Endometrium (tissue), 2 donors: Measurements from ENCODE around the gene CLN5.
"Not testable (repeated sequence)": the region's sequence is repeated elsewhere in the genome, so short reads cannot be mapped to it uniquely, and the experiment has no call there.

Experiments
- FAIRE-seq: peaks from 2 replicates; lab custom pipeline; 2012; peaks lifted over from hg19 to GRCh38; lab: Jason Lieb, UNC
- donor health status: control.
- donor health status: control.

The CLN5 gene

DNA sequence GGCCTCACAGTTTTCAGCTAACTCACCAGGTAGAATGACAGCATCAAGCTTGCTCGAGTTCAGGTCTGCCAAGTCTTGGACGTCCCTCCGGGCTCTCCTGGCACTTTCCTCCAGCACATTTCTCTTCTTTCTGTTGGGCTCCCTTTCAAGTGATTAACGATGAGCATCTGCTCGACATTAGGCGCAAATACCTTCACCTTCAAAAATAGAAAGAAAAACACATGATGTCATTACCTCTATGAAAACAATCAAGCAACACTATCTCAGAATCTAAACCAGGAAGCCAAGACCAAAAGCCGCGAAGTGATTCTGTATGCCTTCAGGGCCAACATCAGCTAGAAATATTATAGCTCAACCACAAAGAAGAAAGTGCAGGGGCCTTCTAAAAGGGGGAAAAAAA lies 15.4 kb upstream of the CLN5 start:
- FAIRE-seq = no peak

DNA sequence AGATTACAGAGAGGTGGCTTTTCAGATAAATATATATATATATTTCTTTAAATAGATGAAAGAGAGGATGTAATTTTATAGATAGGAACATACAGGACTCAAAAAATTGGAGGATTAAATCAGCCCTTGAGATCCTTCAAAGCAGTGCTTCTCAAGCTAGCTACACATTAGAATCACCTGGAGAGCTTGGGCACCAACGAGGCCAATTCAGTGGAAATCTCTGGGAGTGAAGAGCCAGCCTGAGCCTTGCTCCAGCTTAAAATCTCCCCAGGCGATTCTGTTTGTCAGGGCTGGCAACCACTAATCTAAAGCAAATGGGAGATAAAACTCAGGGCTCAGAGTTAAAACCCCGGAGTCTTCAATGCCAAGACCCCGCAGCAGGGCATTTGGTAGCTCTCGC lies 15.0 kb upstream of the CLN5 start:
- no peak for FAIRE-seq

DNA sequence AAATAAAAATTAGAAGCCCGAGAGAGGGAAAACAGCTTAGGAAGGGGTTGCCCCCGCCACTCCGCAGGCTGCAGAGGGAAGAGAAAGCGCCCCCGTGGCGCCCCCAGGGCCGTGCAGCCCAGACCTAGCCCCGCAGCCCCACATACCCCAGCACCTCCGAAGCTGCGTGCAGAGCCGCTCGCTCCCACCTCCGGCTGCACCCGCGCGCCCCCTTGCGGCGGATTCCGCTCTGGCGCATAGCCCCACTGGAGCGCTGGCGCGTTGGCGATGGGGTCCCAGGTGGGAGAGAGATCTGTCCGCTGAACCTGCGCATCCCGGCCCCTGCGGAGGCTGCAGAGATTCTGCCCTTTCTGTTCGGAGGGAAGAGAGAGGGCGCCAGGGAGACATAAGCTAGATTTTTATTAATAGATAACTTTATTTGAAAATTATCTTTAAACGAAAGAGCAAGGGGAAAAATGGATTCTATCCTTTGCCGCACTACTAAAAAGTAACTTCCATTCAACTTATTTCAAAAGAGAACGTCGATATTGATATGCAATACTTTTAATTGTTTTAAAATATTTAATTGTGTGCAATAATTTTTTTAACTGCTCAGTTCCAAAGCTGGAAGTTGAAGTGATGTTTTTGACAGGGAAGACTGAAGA lies 11.7 kb upstream of the CLN5 start:
- FAIRE-seq = no peak

DNA sequence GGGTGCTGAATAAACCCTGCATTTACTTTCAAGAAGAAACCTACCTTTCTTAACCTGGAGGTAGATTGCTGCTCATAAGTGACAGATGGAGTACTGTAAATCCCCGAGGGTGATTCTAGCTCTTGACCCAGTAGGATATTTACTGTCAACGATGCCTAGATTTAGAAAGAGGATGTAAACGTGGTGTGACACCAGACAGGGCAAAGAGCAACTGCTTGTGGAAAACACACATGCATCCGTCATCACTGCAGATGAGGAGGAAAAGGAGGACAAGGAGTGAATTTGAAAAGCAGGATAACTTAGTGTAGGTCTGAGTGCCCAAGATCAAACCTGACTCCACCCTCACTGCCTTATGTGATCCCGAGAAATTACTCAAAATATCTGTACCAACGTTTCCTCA lies 9.8 kb upstream of the CLN5 start:
- FAIRE-seq = no peak

DNA sequence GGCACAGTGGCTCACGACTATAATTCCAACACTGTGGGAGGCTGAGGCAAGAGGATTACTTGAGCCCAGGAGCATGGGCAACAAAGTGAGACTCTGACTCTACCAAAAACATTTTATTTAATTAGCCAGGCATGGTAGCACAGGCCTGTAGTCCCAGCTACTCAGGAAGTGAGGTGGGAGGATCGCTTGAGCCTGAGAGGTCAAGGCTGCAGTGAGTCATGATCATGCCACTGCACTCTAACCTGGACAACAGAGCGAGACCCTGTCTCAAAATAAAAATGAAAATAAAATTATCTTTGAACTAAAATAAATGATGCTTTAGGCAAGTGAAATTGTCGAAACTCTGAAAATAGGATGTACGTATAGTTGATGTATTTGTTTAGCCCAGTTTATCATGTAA lies 8.2 kb upstream of the CLN5 start:
- FAIRE-seq = no peak

DNA sequence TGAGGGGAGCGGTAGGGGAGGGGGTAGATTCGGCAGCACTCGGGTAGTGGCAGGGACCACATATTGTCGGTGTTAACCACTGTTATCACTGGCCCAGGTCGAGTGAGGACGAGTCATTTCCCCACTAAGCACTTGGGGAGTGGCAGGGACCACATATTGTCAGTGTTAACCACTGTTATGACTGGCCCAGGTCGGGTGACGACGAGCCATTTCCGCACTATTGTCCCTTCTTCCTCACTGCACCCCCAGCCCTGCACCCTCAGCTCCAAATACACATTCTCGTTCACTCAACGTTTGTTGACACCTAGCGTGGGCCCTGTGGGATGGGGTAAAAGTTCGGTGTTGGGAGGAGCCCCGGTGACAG lies 467 bp upstream of the CLN5 start:
- FAIRE-seq = no peak

DNA sequence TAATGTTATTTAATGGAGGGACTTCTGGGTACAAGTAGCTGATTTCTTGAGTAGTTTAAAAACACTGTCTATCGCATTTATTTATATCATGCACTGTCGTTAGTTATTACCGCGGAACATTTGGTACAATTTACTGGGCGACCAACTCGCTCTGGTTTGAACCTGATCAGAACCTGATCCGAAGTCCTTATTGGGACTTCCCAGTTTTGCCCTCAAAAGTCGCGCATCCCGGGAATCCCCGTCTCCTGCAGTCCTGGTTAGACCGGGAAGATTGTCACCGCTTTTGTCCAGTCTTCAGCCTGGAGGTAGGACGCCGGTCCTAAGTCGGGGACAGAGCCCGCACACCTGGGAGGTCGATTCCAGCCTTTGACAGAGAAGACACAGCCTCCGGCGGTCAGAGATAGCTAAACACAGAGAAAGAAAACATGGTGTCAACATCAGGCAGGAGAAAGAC lies 694 bp downstream of the CLN5 start:
- no peak for FAIRE-seq

DNA sequence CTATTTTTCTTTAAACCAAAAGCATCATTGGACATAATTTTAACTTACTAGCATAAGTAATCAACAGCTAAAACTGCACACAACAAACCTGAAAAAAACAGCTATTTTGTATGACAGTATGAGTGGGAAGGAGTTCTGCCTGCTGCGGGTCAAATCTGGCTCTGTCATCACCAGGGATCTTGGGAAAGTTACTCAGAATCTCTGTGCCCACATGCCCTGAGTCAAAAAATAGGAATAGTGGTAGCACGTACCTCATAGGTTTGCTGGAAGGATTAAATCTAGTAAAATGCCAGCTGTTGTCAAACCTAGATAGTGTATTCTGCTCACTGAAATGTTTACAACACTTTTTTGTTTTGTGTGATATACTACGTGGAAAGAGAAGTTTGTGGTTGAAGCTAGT lies 1.1 kb downstream of the CLN5 start:
- FAIRE-seq = no peak

DNA sequence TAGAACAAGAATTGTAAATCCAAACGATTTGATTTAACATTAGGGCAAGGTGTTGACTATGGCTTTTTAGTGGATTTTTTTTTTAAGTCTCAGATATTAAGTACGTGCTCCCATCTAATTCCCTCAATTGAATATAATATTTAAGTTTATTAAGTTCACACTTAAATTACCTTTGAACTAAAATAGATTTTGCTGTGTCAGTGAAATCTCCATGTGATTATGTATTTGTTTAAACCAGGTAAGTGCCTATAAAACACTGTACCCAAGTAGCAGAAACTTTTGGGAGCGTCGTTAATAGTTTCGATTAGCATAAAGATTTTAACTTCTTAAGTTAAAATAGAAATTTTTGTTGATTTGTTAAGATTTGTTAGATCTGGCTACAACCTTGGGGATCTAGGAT lies 1.6 kb downstream of the CLN5 start:
- no peak for FAIRE-seq

DNA sequence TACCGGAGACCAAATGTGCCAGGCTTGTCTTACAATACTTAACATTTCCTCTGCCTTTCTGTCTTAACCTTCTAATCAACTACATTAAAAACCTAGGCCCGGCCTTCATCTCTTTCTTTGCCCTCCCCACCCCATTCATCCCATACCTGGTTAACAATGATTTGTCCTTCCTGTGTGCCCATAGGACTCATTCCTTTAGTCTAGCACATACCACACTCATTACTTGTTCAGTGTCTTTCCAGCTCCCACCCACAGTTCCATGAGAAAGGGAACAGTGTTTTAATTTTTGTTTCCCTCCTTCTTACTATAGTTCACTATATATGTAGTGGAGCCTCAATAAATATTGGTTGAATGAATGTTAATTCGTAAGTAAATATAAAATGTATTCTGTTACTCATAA lies 2.4 kb downstream of the CLN5 start:
- no peak for FAIRE-seq

DNA sequence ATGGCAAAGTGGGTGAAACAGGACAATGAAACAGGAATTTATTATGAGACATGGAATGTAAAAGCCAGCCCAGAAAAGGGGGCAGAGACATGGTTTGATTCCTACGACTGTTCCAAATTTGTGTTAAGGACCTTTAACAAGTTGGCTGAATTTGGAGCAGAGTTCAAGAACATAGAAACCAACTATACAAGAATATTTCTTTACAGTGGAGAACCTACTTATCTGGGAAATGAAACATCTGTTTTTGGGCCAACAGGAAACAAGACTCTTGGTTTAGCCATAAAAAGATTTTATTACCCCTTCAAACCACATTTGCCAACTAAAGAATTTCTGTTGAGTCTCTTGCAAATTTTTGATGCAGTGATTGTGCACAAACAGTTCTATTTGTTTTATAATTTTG lies 8.6 kb downstream of the CLN5 start:
- FAIRE-seq = no peak

DNA sequence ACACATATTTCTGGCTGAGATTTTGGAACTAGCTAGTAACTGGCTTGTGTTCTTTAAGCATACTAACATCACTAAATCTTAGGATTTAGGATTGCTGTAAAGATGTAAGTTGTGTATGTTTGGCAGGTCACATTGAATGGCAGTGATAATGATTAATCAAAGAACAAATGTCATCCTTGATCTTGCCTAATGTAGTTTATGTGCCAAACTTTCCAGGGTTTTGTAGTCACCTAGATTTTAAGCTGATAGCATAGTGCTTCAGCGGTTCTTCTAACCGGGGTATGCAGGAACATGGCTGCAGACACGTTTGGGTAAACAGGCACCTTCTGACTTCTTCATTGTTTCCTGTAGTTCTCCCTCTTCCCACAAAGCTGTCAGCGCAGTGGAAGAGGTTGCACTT lies 9.7 kb downstream of the CLN5 start:
- no peak for FAIRE-seq

DNA sequence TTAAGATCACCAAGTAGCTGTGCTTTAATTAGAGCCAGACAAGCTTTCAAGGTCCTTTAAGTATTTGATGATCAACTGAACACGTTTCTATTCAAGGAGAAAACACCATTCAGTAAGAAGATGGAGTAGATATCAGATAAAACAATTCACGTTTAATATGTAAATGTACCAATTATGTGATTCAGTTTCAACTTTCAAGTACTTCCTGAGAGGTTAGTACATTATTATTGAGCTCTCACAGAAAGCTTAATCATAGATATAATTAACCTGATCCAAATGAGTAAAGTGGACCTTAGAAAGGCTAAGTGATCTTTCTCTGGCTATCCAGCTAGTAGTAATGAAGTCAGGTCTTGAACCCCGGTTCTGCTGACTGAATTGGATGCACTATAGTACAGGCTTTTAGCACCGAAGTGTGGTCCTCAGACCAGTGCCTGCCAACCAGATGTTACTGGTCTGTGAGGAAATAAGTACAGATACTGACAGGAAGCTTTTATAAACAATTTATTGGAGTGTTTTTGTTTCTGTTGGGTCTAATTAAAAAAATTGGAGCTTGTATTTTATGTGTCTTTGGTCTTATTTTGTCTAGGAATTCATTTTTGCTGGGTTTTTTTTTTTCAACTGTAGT lies 10.2 kb downstream of the CLN5 start:
- no peak for FAIRE-seq

DNA sequence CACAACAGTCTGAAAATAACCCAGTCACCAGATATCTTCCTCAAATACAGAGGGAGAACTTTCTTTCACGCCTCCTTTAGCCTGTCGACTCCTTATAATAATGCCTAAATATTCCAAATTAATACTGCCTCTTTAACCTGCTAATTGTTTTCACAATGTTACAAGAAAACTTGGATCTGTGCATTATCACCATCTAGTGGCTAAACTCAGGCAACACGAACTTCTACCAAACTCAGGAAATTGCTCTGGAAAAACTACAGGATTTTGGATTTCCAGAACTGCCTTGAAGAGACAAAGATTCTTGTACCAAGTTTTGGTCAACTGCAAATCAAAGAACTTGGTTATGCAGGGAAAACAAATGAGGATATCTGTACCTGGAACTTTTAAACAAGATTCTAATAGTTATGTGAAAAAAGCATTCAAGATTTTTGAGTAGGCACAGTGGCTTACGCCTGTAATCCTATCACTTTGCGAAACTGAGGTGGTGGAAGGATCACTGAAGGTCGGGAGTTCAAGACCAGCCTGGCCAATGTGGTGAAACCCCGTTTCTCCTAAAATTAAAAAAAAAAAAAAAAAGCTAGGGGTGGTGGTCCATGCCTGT lies 10.8 kb downstream of the CLN5 start:
- FAIRE-seq = peak; percentile 77

DNA sequence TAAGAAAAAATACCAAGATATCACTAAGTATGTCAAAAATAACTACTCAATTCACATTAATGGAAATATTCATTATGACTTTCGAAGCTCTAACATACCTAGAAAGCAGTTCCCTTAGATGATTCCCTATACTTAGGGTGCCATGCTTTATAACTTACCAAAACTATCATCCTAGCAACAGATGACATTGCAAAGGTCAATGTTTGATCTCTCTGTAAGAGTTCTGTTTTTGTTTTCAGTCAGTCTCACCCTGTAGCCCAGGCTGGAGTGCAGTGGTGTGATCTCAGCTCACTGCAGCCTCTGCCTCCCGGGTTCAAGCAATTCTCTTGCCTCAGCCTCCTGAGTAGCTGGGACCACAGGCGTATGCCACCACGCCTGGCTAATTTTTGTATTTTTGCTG lies 16.5 kb downstream of the CLN5 start:
- not testable (repeated sequence) for FAIRE-seq

DNA sequence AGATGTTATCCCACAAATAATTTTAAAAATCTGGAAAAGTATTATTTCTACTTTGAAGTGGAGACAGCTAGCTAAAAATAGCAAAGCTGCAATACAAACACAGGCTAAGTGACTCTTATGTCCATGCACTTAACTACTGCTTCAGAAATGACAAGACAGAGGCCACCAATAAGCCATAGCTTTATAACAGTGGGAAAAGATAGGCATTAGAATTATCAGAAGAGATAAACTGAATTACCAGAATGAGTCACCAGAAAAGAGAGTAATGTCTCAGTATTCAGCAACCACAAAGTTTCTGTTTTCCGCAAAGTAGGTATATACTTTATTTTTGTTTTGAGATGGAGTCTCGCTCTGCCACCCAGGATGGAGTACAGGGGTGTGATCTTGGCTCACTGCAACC lies 17.1 kb downstream of the CLN5 start:
- FAIRE-seq = no peak

DNA sequence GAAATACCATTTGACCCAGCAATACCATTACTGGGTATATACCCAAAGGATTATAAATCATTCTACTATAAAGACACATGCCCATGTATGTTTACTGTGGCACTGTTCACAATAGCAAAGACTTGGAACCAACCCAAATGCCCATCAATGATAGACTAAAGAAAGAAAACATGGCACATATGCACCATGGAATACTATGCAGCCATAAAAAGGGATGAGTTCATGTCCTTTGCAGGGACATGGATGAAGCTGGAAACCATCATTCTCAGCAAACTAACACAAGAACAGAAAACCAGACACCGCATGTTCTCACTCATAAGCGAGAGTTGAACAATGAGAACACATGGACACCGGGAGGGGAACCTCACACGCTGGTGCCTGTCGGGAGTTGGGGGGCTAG lies 17.8 kb downstream of the CLN5 start:
- not testable (repeated sequence) for FAIRE-seq

DNA sequence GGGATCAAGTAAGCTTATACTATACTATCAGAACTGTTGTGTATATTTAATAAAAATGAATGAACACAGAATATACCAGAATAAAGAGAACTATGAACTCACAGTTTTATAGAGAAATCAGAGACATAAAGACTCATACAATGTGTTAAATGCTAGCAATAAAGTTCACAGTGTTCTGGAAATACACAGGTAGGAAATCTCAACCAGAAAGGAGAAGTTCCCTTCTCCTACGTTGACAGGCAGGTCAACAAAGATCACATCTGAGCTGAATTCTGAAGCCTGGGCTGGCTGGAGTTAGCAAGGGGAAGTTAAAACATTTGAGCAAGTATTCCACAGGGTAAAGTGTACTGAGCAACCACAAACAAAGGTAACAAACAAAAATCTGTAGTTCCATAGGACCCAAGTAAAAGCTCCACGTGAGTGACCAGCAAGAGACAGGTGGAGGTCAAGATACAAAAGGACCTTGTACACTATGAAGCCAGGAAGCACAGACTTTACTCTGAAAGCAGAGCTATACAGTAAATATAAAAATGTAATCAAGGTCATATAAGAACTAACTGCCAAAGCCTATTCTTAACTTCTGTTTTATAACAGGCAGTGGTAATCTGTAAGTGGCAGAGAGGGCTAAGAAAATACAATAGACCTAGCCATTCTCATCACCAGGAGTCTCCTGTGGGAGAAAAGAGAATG lies 22.1 kb downstream of the CLN5 start:
- no peak for FAIRE-seq

DNA sequence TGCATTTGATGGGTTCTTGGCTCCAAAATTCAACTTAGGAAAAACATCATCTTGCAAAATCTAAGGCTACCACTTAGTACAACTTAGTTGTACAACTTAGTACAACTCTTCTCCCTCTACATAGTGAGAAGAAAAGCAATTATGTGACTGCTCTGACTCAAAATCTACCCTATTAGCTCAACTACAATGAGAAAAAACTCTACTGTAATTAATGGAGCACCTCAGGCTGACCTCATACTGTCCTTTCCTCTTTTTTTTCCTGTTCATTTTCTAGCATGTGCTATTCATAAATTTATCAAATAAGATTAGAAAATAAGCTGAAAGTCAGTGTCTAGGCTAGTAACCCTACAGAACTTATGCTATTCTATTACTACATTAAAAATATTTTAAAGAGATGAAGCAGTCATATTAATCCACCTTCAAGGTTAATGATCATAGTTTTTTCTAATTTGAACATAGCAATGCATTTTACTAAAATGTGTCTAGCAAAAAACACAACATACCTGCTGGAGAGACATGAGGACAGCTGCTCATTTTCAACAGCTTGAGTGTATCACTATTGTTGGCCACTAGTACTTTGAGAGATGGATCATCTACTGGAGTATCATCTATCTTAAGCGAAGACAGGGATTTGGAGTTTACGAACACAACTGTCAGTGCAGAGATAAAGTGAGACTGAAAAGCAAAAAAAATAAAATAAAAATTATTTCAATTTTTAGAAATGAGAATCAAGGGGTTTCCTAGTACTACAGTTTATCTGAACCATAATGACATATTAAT lies 23.2 kb downstream of the CLN5 start:
- no peak for FAIRE-seq

DNA sequence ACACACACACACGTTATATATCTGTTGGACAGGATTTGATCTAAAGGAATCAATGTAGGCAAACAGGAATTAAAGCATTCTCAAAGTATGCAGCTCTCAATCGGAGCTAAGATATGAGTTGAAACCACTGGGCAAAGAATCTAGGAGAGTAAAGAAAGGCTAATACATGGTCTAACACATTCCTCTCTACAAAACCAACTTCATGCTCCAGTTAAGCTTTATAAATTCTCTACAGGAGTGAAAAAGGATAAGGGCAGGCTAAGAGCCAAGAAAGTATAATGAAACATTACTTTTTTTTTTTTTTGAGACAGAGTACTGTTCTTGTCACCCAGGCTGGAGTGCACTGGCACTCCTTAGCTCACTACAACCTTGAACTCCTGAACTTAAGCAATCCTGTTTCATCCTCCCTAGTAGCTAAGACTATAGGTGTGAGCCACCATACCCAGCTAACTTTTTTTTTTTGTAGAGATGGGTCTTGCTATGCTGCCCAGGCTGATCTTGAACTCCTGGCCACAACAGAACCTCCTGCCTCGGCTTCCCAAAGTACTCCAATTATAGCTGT lies 24.5 kb downstream of the CLN5 start:
- FAIRE-seq = no peak

DNA sequence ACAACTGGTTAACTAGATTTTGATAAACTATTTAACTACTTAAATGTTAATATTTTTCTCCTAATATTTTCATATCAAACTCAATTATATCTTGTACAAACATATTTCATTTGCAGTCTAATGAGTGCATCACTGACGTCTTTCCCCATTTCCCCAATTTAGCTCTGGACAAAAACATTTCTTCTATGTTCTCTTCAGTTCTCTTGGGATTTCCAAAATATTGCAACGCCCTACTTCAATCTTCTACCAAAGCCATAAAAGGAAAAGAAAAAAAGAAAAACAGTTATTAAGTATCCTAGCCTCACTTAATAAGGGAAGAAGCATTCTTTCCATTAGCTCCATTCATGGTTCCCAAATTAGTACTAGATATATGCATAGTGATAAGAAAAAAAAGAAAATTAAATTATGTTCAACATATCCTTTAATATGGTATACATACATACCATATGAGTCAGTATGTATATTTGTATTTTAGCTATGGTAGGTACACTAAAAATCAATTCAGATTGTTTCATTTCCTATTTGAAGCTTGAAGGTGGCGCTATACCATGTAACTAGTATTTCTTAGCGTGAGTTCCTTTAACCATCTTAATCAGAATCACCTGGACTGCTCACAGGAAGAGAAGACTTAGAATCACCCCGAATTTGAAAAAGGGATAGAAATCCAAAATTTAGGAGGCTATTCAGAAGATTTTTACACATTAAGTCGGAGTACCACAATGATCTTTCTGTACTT lies 25.2 kb downstream of the CLN5 start:
- FAIRE-seq = no peak

DNA sequence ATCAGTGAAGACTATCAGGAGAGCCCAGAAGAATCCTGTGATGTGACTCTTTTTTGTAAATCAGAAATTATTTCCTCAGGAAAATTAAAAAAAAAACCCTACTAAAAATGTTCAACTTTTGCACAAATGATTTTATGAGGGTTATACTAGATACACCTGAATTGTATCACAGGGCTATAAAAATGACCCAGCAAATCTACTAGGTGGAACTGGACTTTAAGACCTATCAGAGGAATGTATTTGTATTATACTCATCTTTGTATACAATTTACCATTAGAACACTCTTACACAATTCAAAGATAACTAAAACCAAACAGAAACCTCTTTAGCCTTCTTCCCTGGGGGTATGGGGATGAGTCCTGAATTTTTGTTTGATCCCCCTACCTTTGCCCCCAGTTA lies 27.9 kb downstream of the CLN5 start:
- FAIRE-seq = no peak
